Mucosa of descending colon (tissue), 3 donors: ENCODE results near the gene SMG6. TPM values are rescaled to one million over a fixed set of nuclear protein-coding genes. Genes with fewer than 3 reads are reported as not detected.

Experiments
- ATAC-seq: fragments of 200-7000 bp; cut with Tn5 transposase; one replicate; pipeline ENCODE4 v1.9.1; 2020; ENCODE audit warnings: mild to moderate bottlenecking, moderate library complexity
- DNase-seq, 3 donors: peaks; one replicate each; pipeline ENCODE4 v3.0.0-alpha.2; 2020
- H3K36me3 ChIP-seq: fragments of 200-600 bp; one replicate; pipeline ENCODE4 v1.8.0; 2021; ENCODE audit warnings: low read depth, mild to moderate bottlenecking
- H3K4me1 ChIP-seq: fragments of 200-600 bp; one replicate; pipeline ENCODE4 v1.8.0; 2021; ENCODE audit warnings: low read depth, mild to moderate bottlenecking
- H3K4me3 ChIP-seq: fragments of 200-600 bp; one replicate; pipeline ENCODE4 v1.8.0; 2021; ENCODE audit warnings: mild to moderate bottlenecking
- H3K9me3 ChIP-seq: fragments of 200-600 bp; one replicate; pipeline ENCODE4 v1.8.0; 2021; ENCODE audit warnings: mild to moderate bottlenecking
- intact Hi-C, 2 donors: fragments of 100-400 bp; cut with DNase I in 1 of 2; cut with micrococcal nuclease in 1 of 2; formaldehyde crosslinking; loops; one replicate each; pipeline versions ENCODE4 v1.11.0 to v1.11.1; 2022; cut with DNase I, micrococcal nuclease
- total RNA-seq, 3 donors: library from RNA; stranded (reverse); fragmentation: NEBNext Ultra II Directional in 2 of 3; extraction: Animal tissue kit (Norgen Biotek cat#: 25700) in 2 of 3; gene quantifications; one replicate each; pipeline versions ENCODE4 v1.2.1 to v1.2.4, GENCODE V29; 2021 to 2023
- TF ChIP-seq, protein P1 (sequence below): fragments of 200-600 bp; IDR thresholded peaks from one replicate; pipeline ENCODE4 v1.8.0; 2022; ENCODE audit warnings: antibody characterized with exemption, mild to moderate bottlenecking
- donor health status: DM: no; HTN: no; CAD: no; lungs with moderate emphysema.
- donor health status: DM: no; HTN: no; CAD: no.
- donor health status: DM: no; HTN: yes; CAD: no.

Gene SMG6
- total RNA-seq, 3 donors from 2014 or later = 25.9 to 41.6 (median 38.8) TPM

DNA sequence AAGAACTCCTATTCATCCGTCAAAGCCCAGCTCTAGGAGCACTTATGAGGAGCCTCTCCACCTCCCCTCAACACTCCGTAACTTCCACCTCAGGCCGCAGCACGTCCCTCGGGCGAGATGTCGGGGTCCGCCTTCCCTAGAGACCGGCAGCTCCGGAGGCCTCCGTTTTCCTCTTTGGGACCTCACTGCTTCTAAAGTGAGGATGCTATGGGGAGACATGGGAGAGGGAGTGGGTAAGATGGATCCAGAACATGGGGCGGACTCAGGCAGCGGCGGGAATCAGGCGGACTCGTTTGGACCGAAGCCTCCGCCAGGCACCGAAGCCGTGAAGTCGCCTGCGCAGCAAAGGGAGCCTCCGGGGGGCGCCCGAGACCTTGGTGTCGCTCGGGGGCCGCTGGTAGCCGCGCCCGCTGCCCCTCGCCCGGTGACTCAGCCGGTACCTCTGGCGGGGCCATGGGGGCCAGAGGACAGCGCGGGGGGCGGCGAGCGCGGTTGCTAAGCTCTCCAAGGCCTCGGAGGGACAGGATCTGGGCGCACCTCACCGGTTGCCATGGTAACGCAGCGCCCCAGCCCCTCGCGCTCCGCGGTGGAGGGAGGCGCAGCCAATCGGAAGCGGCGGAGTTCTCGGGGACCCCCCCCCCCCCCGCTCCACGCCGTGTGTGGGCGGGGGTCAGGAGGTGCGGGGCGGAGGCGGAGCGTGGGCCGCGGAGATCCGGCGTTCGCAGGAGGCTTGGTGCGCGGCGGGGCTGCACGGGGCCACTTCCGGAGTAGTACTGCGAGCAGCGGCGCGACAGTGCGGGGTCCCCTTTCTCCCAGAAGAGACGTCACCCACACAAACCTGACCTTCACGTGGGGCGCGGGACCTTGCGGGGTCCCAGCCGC is 250.0 kb downstream of the SMG6 start:
- intact Hi-C loops = loop anchor here in 1 of 2 donors (10.0 kb wide), 1 partner anchor 231 kb away; no protein-coding TSS in a partner anchor
- DNase-seq (peak; percentile 80 to 86 (median 82)), ATAC-seq (peak; percentile 3)
- Histone ChIP-seq H3K4me1 (peaks cover 51% of the 10 kb centered on the region), H3K9me3 (no peaks in the 10 kb centered on the region), H3K36me3 (no peaks in the 10 kb centered on the region), H3K4me3 (no peak overlapping the region)
- TF ChIP-seq, protein P1, sequence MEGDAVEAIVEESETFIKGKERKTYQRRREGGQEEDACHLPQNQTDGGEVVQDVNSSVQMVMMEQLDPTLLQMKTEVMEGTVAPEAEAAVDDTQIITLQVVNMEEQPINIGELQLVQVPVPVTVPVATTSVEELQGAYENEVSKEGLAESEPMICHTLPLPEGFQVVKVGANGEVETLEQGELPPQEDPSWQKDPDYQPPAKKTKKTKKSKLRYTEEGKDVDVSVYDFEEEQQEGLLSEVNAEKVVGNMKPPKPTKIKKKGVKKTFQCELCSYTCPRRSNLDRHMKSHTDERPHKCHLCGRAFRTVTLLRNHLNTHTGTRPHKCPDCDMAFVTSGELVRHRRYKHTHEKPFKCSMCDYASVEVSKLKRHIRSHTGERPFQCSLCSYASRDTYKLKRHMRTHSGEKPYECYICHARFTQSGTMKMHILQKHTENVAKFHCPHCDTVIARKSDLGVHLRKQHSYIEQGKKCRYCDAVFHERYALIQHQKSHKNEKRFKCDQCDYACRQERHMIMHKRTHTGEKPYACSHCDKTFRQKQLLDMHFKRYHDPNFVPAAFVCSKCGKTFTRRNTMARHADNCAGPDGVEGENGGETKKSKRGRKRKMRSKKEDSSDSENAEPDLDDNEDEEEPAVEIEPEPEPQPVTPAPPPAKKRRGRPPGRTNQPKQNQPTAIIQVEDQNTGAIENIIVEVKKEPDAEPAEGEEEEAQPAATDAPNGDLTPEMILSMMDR = peak; percentile 30

DNA sequence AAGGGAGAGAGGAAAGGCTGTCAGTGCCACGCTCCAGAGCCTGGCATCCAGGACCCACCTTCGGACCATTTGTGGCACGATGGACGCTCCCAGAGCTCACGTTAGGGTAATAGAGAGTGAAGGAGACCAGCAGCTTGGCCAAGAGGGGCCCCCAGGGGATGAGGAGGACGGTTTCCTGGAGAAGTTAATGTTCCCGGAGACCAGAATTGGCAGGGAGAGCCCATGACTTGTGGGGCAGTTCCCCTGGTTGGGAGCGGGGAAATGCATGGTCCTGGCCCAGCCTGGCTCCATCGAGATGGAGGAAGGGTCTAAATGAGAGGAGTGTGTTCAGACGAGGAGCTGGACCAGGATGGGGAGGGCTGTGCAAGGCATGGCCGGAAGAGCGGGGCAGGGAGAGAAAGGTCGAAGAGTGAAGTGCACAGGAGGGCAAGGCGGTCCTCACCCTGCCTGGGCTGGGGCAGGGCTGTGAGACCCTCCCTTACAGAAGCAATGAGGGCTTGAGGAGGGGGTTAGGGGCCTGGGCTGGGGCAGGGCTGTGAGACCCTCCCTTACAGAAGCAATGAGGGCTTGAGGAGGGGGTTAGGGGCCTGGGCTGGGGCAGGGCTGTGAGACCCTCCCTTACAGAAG is 251.5 kb downstream of the SMG6 start:
- H3K9me3 ChIP-seq = no peaks in the 10 kb centered on the region
- TF ChIP-seq, protein P1 = no peak
- H3K4me3 ChIP-seq = no peak overlapping the region
- intact Hi-C loops = loop anchor here in 1 of 2 donors (10.0 kb wide), 1 partner anchor 233 kb away; no protein-coding TSS in a partner anchor
- no peak for ATAC-seq
- H3K4me1 ChIP-seq = peaks cover 39% of the 10 kb centered on the region
- DNase-seq = no peak
- H3K36me3 ChIP-seq = no peaks in the 10 kb centered on the region

DNA sequence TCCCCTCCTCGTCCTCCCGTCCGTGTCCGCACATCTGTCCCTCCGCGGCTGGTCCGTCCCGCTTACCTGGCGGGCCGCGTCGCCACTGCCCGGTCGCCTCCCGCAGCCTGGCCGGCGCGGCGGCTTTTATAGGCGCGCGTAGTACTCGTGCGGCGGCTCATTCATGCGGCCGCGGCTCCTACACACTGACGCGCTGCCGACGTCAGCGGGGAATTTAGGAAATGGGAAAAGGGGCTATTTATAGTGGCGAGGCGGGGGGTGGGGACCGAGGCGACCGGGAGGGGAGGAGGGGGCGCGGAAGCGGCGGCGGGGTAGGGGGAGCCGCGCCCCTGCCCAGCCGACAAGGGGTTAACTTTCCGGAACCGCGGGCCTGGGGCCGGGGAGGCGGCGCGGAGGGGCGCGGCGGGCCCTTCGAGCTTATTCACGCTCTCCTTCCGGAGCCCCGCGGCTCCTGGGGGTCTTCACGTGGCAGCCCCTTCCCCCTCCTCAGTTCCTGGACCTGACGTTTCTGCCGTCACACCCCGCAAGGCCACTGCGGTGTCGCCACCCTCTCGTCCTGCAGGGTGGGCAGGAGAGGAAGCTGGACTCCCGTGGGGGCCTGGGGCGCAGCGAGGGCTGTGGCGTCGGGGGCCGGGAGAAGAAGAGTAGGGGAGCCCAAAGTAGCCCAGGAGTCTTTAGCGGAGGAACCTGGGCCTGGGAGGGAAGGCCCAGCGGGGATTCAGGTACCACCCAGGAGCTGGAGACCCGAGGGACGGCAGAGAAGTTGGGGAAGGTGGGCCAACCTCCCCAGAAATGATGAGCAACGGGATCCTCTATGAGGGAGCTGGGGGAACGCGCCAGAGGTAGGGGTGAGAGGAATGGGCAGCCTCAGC is 252.3 kb downstream of the SMG6 start:
- Histone ChIP-seq H3K9me3 (no peaks in the 10 kb centered on the region), H3K4me3 (no peak overlapping the region), H3K4me1 (peaks cover 31% of the 10 kb centered on the region), H3K36me3 (no peaks in the 10 kb centered on the region)
- peak; percentile 44 to 69 (median 58) for DNase-seq
- ATAC-seq = no peak
- TF ChIP-seq, protein P1 = no peak
- intact Hi-C loops = loop anchor here in 1 of 2 donors (10.0 kb wide), 1 partner anchor 234 kb away; no protein-coding TSS in a partner anchor

DNA sequence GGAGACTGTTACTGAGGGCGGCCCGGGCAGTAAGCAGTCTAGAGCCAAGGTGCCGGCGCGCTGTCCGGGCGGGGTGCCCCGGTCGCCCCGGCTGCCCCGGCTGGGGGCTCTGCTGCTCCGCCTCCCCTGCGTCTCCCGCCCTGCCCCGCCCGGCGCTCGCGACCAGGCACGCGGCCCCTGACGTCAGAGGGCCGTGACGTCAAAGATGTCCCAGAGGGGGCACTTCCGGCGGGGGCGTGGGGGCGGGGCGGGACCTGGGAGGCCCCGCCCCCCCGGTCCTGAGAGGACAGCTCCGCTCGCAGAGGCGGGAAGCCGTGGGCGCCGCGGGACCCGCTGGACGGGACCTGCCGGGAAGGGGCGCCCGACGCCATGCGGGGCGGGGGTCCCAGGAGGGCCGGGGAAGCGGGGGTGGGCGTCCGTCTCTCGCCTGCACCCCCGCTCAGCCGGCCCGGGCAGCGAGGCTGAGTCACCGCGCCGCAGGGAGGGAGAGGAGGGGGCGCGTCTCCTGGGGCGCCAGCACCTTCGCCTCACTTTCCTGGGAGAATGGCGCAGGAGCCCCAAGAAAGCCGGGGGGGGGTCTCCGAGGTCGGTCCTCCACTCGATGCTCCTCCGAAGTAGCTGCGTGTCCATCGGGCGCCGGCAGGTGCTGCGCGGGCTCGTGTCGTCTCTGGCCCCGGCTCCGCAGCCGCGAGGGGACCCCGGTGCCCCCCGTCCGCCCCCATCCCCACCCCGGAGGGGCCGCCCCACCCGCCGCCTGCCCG is 253.1 kb downstream of the SMG6 start:
- Histone ChIP-seq H3K4me1 (peaks cover 30% of the 10 kb centered on the region), H3K4me3 (peak overlapping the region; percentile 22), H3K9me3 (no peaks in the 10 kb centered on the region), H3K36me3 (no peaks in the 10 kb centered on the region)
- intact Hi-C loops = loop anchor here in 1 of 2 donors (10.0 kb wide), 1 partner anchor 234 kb away; no protein-coding TSS in a partner anchor
- DNase-seq (peak; percentile 72 to 84 (median 82)), ATAC-seq (peak; percentile 53)
- TF ChIP-seq, protein P1 = no peak
